HG03571 (cell line): ENCODE results near the gene MISP.

ENCODE experiments used
- ATAC-seq: cut with Tn5 transposase; IDR thresholded peaks from one replicate; pipeline ENCODE4 v1.9.1; 2021; ENCODE audit not compliant: unreplicated experiment

Gene MISP

DNA sequence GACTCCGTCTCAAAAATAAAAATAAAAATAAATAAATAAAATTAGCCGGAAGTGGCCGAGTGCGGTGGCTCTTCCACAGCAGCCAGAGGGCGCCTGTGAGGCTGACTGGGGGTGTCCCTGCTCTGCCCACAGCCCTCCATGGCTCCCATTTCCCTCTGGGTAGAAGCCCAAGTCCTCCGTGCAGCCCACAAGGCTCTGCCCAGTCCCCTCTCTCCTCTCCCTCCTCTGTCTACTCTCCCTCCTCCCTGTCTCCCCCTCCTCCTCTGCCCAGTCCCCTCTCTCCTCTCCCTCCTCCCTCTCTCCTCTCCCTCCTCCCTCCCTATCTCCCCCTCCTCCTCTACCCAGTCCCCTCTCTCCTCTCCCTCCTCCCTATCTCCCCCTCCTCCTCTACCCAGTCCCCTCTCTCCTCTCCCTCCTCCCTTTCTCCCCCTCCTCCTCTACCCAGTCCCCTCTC lies 20.4 kb downstream of the MISP start:
- ATAC-seq = no peak

GRCh38 chr19:772063-772462 lies 21.2 kb downstream of the MISP start:
- no peak for ATAC-seq

GRCh38 chr19:772730-773436 lies 22.0 kb downstream of the MISP start:
- no peak for ATAC-seq

GRCh38 chr19:776549-776948 lies 25.6 kb downstream of the MISP start:
- ATAC-seq = no peak

GRCh38 chr19:778910-779653 lies 28.2 kb downstream of the MISP start:
- ATAC-seq = no peak

GRCh38 chr19:780935-781334 lies 30.0 kb downstream of the MISP start:
- no peak for ATAC-seq

DNA sequence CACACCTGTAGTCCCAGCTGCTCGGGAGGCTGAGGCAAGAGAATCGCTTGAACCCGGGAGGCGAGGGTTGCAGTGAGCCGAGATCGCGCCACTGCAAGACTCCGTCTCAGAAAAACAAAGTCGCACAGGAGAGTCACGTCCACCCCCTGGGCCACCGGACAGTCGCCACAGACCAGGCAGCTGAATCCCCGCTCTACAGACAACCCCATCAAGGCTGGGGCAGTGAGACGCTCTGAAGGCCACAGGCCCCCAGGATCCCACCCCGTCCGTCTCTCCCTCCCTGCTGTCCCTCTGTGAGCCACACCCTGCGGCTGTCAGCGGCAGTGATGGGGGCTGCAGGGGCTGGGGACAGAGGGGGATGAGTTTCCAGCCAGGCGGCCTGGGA lies 30.9 kb downstream of the MISP start:
- ATAC-seq = no peak

DNA sequence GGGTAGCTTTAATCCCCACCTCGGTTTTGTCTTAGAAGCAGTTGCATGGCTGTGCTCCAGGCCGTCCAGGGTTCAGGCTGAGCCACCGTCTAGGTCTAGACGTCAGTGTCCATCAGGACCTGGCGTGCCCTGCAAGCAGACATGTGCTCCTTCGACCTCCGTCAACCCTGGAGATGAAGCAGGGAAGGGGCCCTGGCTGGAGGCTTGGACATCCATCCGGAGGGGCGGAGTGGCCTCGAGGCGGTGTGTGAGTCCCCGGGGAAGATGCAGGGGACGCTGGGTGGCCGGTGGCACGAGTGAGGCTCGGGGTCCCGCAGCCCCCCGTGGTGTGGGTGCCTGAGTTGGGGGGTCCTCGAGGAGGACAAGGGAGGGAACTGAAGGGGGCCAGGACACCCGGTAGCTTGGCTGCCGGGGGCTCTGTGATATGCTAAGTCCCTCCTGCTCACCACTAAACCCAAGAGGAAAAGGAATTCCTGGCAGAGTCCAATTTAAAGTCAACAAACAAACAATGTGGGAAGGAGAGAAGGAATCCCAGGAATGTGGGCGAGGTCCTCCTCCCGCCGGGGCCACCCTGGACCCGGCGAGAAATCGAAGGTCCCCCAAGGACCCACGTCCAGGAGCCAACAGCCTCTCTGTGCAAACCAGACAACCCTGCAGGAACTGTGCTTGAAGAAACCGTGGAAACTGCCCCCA lies 31.4 kb downstream of the MISP start:
- ATAC-seq = no peak

GRCh38 chr19:782878-783668 lies 32.2 kb downstream of the MISP start:
- ATAC-seq = no peak

- ATAC-seq = no peak
Observed at GRCh38 chr19:784541-784940, 33.6 kb downstream of the MISP start.

DNA sequence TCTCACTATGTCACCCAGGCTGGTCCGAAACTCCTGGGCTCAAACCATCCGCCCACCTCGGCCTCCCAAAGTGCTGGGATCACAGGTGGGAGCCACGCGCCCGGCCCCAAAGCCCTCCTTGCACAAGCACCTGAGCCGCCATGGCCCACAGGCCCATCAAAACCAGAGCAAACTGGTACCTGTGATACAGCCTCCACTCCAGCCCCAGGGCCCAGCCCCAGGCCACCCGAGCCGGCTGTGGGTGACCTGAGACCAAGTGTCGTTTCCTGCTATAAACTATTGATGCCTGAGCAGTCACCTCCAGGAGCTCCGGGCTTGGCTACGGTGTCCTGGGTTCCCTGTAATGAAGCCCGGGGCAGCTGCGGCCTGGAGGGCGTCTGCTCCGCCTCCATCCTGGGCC lies 36.6 kb downstream of the MISP start:
- ATAC-seq = no peak

GRCh38 chr19:788686-788982 lies 37.7 kb downstream of the MISP start:
- ATAC-seq = no peak

GRCh38 chr19:788983-789700 lies 38.2 kb downstream of the MISP start:
- no peak for ATAC-seq

GRCh38 chr19:789701-790060 lies 38.8 kb downstream of the MISP start:
- ATAC-seq = no peak

- ATAC-seq = no peak
Observed at GRCh38 chr19:791007-791566, 40.2 kb downstream of the MISP start.

DNA sequence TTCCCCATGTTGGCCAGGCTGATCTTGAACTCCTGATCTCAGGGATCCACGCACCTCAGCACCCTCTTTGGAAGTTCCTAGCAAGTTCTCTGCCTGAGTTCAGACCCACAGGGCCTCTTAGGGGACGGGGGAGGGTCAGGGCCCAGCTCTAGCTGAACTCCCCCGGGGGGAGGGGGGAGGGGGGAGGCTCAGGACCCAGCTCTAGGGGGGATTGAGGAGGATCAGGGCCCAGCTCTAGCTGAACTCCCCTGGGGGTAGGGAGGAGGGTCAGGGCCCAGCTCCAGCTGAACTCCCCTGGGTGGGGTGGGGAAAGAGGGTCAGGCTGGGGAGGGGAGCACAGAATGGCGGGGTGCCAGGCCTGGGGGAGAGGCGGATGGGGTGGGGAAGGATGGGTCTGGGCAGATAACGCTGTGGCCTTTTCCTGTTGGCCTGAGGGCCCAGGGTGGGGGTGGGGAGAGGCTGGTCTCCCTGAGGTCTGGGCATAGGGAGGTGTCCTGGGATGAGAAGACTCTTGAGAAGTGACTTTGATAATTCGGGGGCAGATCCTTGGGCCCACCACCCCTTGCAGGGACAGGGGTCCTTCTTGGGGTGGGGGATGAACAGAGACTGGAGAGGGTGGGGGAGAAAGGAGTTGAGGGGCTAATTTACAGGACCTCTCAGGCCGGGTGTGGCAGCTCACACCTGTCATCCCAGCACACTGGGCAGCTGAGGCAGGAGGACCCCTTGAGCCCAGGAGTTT lies 40.8 kb downstream of the MISP start:
- ATAC-seq = no peak

DNA sequence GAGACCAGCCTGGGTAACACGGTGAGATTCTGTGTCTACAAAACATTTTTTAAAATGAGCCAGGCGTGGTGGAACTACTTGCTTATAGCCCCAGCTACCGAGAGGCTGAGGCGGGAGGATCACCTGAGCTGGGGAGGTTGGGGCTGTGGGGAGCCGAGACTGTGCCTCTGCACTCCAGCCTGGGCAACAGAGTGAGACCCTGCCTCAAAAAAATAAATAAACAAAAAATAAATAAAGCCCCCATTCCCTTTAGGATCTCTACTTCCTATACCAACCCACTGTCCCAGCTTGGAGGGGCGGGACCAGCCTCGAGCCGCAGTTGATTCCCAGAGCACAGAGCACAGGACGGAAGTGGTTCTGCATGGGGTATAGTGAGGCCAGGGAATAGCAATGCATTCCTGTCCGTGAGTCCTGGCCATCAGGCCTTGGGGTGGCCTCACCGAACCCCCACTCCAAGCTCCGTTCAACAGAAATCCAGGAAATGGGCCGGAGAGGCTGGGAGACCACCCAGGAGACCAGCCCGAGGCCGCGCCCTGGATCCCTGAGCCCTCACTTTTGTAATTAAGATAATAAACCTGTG lies 41.5 kb downstream of the MISP start:
- ATAC-seq = no peak

GRCh38 chr19:793806-794205 lies 42.9 kb downstream of the MISP start:
- no peak for ATAC-seq

DNA sequence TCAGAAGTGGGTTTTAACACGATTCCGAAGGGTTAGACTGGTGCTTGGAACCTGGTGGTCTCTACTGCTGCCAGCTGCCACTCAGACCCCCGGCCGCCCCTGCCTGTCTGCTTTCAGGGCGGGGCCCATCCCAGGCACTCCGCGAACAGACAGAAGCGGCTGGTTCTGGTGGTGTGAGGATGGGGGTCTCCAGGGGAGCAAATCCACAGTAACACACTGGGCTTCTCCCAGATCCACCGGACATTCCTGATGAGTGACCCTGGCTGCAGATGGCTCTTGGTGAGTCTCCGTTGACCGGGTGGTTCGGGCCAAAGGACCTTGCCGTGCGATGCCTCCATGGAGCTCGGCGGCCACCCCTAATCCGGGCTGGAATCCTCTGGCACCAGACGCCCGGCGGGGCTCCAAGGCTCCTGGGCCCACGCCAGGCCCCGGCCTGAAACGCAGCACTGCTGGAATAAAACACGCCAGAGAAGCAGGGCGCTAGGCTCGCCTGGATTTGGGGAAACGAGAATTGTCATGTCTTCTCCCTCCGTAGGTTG lies 44.2 kb downstream of the MISP start:
- no peak for ATAC-seq
